Measurements from ENCODE around the gene LSP1. TPM values are rescaled to one million over a fixed set of nuclear protein-coding genes. Genes with fewer than 3 reads are reported as not detected.

The LSP1 gene
- total and polyA plus RNA-seq, 2 of the 13 experiments (the other 11 are each of a cell fraction or from before 2014, with no cell fraction given), result 0.59 to 1.00 TPM

- TF ChIP-seq HIC2 (CRISPR knock-in tag; IDR thresholded peaks at IDR 0.05; ENCODE audit: low read depth) (peak; percentile 83), CERS6 (CRISPR knock-in tag; IDR thresholded peaks at IDR 0.05) (no peak), ZNF563 (CRISPR knock-in tag; IDR thresholded peaks at IDR 0.05) (no peak), ZNF740 (CRISPR knock-in tag; IDR thresholded peaks at IDR 0.05) (no peak), TCF7L2 (IDR thresholded peaks at IDR 0.05; ENCODE audit: low read depth, low read length) (no peak), TSC22D2 (CRISPR knock-in tag; IDR thresholded peaks at IDR 0.05; ENCODE audit: borderline replicate concordance) (no peak), ZBTB10 (CRISPR knock-in tag; IDR thresholded peaks at IDR 0.05; ENCODE audit: borderline replicate concordance) (peak; percentile 78; the same call in 1 of the 2 replicates), NPAS2 (CRISPR knock-in tag; IDR thresholded peaks at IDR 0.05; ENCODE audit: borderline replicate concordance) (no peak), HDAC2 (CRISPR knock-in tag; IDR thresholded peaks at IDR 0.05) (peak; percentile 37; the same call in 1 of the 2 replicates), ZBED4 (CRISPR knock-in tag; IDR thresholded peaks at IDR 0.05; ENCODE audit: borderline replicate concordance) (no peak), TEAD2 (CRISPR knock-in tag; IDR thresholded peaks at IDR 0.05) (no peak), KDM2A (CRISPR knock-in tag; IDR thresholded peaks at IDR 0.05; ENCODE audit: borderline replicate concordance, low read depth) (peak; percentile 62), KDM5B (CRISPR knock-in tag; IDR thresholded peaks at IDR 0.05; ENCODE audit: borderline replicate concordance) (peak; percentile 70), RFXANK (CRISPR knock-in tag; IDR thresholded peaks at IDR 0.05) (no peak), FLYWCH1 (CRISPR knock-in tag; IDR thresholded peaks at IDR 0.05) (no peak), ZNF839 (CRISPR knock-in tag; IDR thresholded peaks at IDR 0.05; ENCODE audit: borderline replicate concordance) (0 out of 2 replicates have a peak, but pooled peaks have one; percentile 7), XBP1 (CRISPR knock-in tag; IDR thresholded peaks at IDR 0.05) (no peak), ZBTB34 (CRISPR knock-in tag; IDR thresholded peaks at IDR 0.05) (peak; percentile 85; the same call in 1 of the 2 replicates)
Observed at GRCh38 chr11:1827095-1827813, 25.6 kb upstream of the LSP1 start (continued).

All from HepG2 (cell line).